PC-3 (cell line): ENCODE measurements around the gene HARS1.

ENCODE experiments used
- EZH2phosphoT487 ChIP-seq: fragments of 300-600 bp; sonication (generic); IDR thresholded peaks from 2 replicates; pipeline ENCODE4 v1.6.1; 2018; ENCODE audit warnings: mild to moderate bottlenecking, antibody characterized with exemption, low read length, borderline replicate concordance
- TF ChIP-seq, protein P1 (sequence below): fragments of 300-600 bp; sonication (generic); conservative IDR thresholded peaks from 2 replicates; pipeline ENCODE4 v1.5.1; 2017; ENCODE audit warnings: antibody characterized with exemption, low read depth, mild to moderate bottlenecking, low read length

DNA sequence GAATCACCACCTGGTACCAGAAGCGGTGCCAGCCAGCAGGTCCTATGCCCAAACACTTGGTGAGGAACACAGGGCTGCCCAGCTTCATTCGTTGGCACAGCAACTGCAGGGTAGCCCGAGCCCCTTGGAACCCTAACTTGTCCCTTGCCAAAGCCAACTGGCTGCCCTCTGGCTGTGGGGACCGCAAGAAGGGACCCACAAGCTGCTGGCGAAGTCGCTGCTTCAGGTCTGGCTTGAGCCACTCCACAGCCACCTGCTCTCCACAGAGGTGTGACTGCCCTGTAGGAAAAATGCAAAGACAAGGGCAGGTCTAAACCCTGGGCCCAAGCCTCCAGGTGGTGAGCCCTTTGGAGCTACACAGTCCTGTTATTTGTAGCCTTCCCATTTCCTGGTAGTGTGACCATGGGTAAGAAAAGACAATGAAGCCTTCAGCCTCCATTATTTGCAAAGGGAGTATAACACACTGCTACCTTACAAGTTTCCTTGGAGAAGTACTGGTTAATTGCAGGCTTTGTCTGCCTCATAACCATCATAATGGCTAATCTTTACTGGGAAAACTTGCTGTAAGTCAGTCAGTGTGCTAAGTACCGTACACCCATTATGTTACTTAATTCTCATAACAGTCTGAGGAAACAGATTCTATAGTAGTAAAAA lies 19.6 kb downstream of the HARS1 start:
- no peak for TF ChIP-seq EZH2phosphoT487
- TF ChIP-seq, protein P1, sequence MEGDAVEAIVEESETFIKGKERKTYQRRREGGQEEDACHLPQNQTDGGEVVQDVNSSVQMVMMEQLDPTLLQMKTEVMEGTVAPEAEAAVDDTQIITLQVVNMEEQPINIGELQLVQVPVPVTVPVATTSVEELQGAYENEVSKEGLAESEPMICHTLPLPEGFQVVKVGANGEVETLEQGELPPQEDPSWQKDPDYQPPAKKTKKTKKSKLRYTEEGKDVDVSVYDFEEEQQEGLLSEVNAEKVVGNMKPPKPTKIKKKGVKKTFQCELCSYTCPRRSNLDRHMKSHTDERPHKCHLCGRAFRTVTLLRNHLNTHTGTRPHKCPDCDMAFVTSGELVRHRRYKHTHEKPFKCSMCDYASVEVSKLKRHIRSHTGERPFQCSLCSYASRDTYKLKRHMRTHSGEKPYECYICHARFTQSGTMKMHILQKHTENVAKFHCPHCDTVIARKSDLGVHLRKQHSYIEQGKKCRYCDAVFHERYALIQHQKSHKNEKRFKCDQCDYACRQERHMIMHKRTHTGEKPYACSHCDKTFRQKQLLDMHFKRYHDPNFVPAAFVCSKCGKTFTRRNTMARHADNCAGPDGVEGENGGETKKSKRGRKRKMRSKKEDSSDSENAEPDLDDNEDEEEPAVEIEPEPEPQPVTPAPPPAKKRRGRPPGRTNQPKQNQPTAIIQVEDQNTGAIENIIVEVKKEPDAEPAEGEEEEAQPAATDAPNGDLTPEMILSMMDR = no peak
